ENCODE data around the gene FAM83C. TPM values are rescaled to one million over a fixed set of nuclear protein-coding genes. Genes with fewer than 3 reads are reported as not detected.
"Not testable (repeated sequence)": the region's sequence is repeated elsewhere in the genome, so short reads cannot be mapped to it uniquely, and the experiment has no call there.

Gene FAM83C
- total RNA-seq, 1 experiment from 2014 or later: not detected

DNA sequence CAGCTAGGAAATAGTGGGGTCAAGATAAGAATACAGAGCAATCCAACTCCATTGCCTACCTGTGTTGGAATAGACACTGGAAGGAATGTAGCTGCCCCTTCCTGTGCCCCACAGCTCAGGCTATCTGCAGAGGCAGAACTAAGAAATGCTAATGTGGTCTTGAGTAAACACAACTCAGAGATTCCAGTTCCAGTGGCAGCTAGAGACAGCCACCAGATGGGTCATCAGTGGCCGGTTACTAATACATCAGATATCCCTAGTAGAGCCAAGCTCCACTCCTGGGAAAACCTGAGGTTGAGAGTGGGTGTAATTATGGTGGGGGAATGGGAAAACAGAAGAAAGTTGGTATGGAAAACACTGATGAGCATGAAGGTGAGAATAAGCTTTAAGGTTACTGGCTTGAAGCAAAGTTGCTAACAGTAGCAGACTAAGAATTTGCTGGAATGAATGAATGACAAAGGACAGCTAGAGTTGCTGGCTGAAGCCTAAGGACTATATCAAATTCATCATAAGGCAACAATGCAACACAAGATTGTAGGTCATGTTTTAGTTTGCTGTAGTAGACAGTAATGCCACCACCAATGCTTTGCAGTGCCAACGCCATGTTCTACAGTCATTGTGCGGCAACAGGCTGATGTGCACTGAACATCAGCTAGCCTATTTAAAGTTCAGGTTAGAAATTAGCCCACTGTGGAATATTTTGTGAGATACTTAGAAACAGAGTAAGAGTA lies 28.3 kb upstream of the FAM83C start:
- no peak for DNase-seq (ENCODE audit: low read depth, low spot score)
- in situ Hi-C loops (cut with HindIII; ENCODE audit: low pct_unique_long_range_greater_than_20kb, low sequenced_read_pairs): no loop called here

DNA sequence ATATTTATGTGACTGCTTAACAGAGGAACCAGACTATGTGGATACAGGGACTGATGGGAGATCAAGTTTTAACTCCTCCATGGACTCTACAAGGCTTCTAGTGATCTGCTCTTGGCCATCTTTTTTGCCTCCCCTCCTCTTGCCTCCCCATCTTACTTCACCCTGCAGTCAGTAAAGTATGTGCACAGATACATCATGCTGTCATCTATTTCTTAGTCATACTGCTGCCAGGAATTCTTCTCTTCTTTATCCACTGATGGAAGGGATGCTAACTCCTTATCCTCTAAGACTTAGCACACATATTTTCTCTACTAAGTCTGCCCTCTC lies 27.6 kb upstream of the FAM83C start:
- in situ Hi-C loops (cut with HindIII; ENCODE audit: low pct_unique_long_range_greater_than_20kb, low sequenced_read_pairs): no loop called here
- no peak for DNase-seq (ENCODE audit: low read depth, low spot score)

DNA sequence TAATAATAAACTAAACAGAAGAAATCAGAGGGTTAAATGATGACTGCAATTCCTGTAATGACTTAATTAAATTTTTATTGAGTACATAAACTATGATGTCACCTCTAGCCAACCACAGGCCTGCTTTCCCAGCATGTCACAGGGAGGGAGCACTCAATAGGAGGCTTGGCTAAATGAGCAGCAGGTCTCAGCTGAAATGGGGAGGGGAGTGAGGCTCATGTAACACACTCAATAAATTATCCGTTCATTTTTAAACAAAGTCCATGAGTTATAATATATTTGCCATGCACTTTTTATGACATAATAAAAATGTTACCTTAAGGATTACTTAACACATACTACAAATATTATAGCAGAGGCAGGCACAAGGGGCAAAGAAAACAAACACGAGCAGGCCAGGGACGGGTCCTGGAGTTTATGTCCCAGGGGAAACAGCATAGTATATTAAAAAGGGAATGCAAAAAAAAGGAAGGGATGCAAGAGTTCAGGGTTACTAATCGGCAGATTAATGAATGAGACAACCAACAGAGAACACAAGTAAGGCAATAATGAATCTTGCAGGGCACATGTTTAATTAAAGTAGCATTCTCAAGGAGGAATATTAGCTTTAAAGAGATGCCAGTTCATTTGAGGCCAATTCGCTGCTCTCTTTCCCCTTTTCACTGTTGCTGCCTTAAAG lies 27.1 kb upstream of the FAM83C start:
- in situ Hi-C loops (cut with HindIII; ENCODE audit: low pct_unique_long_range_greater_than_20kb, low sequenced_read_pairs): no loop called here
- no peak for DNase-seq (ENCODE audit: low read depth, low spot score)

DNA sequence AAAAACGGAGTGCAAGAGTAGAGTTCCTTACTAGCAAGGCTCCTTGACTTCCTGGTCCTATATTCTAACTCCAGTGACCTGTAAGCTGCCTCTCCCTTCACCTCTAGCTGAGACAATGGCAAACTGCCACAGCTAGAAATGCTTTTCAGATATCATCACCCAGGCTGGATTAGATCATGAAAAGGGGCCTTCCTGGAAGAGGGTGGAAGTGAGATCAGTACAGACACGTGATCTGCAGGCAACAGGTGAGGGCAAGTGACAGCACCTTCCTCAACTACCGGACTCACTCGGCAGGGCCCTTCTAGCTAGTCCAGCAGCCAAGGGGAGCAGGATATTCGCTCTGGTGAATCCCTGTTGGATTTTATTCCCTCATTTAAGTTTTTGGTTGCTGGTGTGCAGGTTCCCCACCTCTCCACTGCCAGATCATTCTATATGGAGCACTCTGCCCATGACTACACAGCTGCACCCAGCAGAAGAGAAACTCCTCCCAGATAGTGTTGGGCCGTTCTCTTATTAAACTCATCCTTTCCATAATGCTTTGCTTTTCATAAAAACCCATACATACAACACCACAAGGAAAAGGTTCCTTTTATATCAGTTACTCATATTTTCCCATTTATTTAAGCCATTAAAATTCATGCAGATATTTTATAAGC lies 26.4 kb upstream of the FAM83C start:
- no peak for DNase-seq (ENCODE audit: low read depth, low spot score)
- in situ Hi-C loops (cut with HindIII; ENCODE audit: low pct_unique_long_range_greater_than_20kb, low sequenced_read_pairs): no loop called here

DNA sequence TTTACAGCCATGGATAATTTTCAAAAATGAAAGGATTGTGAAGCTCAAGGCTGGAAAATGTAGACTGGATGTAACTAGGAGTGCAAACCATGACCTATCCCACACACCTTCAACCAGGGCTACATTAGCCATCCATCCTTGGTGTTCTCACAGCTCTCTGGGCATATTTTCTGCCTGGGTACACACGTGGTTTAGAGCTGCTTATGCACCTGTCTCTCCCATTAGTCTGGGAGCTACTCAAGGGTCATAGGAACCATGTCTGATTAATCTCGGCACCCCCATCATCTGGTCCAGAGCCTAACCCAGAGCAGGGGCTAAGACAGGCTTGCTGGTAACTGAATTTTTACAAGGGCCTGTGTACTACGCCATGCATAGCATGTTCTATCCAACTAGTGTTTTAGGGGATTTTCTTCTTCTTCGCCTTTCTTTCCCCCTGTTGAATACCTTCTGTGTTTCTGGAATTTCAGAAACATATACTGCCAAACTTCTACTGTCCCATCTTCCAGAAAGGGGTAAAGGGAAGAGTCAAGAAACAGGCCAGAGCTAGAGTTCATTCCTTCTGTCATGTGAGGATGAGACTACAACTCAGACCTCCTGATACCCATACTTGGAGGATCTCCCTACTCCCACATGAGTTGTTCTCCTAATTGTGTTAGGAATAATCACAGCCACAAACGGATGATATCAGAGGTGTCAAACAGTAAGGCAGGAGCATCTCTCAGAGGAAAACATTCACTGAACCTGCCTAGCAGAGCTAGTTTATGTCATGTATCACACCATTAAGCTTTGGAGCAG lies 25.4 kb upstream of the FAM83C start:
- DNase-seq (ENCODE audit: low read depth, low spot score): no peak
- in situ Hi-C loops (cut with HindIII; ENCODE audit: low pct_unique_long_range_greater_than_20kb, low sequenced_read_pairs): no loop called here

DNA sequence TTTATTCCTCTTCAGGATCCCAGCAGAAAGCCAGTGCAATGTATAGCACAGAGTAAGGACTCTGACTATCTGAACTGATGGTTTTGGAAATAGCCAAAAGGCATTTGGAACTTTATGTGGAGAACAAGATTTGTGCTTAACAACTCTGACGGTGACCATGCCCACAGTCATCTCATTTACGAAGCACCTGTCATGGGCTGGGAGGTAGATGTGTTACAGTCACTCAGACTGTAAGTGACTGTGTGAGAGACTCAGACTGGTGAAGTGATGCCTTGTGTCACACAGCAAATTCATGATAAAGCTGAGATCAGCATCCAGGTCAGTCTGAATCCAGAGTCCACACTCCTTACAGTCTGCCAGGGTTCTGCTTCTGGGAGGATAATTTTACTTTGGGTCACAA lies 23.9 kb upstream of the FAM83C start:
- no peak for DNase-seq (ENCODE audit: low read depth, low spot score)
- in situ Hi-C loops (cut with HindIII; ENCODE audit: low pct_unique_long_range_greater_than_20kb, low sequenced_read_pairs): no loop called here

DNA sequence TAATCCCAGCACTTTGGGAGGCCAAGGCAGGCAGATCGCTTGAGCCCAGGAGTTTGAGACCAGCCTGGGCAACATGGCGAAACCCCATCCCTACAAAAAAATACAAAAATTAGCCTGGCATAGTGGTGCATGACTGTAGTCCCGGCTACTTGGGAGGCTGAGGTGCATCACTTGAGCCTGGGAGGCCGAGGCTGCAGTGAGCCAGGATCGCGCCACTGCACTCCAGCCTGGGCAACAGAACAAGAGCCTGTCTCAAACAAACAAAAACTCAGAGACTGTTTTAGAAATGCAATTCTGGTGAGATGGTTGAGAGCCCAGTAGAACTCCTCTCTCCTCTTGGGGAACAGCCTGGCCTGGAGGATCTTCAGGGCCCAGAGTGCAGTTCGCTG lies 23.4 kb upstream of the FAM83C start:
- DNase-seq (ENCODE audit: low read depth, low spot score); in situ Hi-C loops (cut with HindIII; ENCODE audit: low pct_unique_long_range_greater_than_20kb, low sequenced_read_pairs): not testable (repeated sequence)

DNA sequence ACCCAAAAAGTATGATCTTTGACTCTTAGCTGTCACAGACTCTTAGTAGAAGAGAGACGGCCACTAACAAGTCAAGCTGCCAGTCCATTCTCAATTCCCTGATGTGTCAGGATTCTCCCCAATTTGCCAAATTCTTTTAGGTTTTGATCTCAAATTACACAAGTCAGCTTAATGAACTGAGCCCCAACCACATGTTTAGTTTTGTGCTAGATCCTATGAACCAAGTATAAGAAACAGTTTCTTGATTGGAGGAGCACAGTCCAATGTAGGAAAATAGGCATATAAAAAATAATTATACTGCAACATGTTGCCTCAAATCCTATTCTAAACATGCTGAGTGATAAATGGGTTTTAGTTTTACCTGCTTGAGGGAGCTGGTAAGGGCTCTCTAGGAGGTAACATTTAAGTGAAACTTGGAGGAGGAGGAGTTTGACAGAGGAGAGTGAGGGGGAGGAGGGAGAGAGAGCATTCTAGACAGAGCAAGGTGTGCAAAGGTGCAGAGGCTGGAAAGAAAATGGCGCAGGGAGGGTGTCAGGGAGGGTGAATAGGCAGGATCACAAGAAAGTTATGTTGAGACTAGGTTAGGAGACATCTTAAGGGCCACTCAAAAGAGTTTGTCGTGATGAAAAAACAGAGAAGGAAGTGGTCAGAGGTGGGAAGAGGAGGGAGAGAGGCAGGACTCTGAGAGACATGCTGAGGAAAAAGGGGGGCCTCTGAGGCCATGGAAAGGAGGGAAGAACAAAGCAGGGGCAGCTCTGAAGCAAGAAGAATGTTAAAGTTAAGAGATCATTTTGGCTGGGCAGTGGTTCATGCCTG lies 22.8 kb upstream of the FAM83C start:
- in situ Hi-C loops (cut with HindIII; ENCODE audit: low pct_unique_long_range_greater_than_20kb, low sequenced_read_pairs): no loop called here
- no peak for DNase-seq (ENCODE audit: low read depth, low spot score)

DNA sequence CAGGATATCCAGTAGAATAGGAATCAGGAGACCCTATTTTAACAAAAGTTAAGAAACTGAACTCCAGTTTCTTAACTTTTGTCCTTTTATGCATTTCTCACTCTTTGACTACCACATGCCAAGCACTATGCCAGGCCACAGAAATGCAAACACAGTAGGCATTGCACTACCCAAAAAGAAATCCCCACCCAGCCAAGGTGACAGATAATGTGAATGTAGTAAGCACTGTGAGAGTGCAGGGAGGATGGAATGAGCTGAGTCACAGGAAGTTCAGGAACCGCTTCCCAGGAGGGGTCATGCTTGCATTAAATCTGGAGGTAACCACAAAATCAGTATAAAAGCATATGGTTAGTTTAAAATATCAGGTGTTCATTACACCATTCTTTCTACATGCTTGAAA lies 20.1 kb upstream of the FAM83C start:
- in situ Hi-C loops (cut with HindIII; ENCODE audit: low pct_unique_long_range_greater_than_20kb, low sequenced_read_pairs): no loop called here
- no peak for DNase-seq (ENCODE audit: low read depth, low spot score)

DNA sequence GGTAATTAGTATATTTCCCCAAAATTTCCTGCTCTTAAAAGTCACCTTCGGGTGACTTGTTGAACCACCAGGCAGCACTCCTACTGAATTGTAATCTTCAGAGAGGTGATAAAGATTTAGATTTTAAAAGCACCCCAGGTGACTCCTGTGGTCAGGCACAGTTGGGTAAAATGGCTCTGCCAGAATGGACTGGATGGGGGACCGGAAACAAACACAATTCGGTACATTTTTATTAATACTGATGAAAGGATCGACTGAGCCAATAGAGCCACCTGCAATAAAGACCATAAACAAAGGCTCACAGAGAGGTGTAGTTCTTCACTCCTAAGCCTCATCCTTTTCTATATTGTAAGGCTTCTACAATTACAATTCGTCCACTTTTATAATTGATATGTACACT lies 19.6 kb upstream of the FAM83C start:
- in situ Hi-C loops (cut with HindIII; ENCODE audit: low pct_unique_long_range_greater_than_20kb, low sequenced_read_pairs): no loop called here
- DNase-seq (ENCODE audit: low read depth, low spot score): no peak

DNA sequence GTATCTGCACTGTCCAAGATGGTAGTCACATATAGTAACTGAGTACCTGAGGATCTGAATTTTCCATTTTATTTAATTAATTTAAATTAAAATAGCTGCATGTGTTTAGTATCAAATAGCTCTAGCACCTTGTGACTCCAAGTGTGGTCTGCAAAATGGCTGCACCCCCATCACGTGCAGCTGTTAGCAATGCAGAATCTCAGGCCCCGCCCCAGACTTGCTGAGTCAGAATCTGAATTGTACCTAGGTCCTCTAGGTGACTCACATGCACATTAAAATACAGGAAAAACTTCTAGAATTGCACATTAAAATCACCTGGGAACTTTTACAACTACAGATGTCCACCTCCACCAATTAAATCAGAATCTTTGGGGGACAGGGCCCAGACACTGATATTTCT lies 19.2 kb upstream of the FAM83C start:
- in situ Hi-C loops (cut with HindIII; ENCODE audit: low pct_unique_long_range_greater_than_20kb, low sequenced_read_pairs): no loop called here
- no peak for DNase-seq (ENCODE audit: low read depth, low spot score)

DNA sequence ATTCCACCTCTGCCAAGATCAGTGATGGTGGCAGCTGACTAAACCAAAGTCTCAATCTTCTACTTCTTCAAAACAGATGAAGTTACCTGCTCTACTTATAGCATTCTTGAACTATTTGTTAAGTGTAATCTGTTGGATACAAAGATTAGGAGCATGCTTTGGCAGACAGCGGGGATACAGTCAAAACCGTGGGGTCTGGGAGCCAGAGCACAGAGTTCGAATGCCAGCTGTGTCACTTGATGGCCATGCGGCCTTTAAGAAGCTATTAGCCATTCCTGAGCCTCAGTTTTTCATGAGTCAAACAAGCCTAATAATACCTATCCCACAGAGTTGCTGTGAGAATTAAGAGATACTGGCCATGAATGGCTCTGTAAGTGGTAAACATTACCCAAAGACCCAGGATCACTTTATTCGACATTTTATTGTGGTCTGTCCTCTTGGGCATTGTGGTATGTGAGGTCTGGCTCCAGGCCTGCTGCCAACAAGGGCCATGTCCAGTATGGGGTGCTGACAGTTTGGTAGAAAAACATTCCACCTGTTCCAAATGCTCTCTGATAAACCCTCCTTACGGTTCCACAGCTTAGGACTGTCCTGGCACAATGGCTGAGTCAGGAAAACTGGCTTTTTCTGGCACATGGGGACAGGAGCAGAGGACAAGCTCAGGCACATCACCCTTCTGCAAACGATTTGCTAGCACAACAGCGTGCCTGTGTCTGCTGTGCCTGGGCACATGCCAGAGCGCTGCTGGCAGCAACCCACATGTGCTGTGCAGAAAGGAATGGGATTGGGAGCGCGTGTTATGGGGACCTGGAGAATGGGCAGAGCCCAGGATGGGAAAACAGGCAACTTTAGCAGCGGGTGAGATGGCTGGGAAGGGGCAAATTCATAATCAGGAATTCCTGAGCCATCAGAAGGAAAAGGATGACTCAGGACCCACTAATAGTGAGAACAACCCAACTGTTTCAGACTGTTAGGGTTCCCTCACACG lies 15.7 kb upstream of the FAM83C start:
- no peak for DNase-seq (ENCODE audit: low read depth, low spot score)
- in situ Hi-C loops (cut with HindIII; ENCODE audit: low pct_unique_long_range_greater_than_20kb, low sequenced_read_pairs): no loop called here

DNA sequence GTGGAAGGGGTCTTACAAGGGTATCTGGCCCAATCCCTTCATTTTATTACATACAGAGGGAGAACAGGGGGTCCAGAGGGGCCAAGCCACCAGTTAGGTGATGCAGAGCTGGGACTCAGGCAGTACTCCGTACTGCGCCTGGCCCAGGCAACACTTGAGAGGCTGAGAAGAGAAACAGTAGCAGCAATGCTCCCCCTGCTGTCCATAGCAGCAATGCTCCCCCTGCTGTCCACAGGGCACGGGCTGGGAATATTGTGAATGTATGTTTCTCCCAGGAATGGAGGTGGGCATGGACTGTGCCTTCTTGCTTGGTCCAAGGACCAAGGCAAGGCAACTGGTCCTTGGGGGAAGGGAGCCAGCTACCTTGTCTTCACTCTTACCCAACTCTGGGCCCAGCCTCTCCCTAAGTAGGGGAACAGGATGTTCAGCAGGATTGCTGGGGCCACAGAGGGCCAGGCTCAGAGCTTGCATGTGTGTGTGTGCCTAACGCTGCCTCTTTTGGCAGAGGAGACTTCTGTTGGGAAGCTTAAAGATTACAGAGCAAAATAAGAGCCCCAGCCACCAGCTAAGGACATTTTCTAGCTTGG lies 14.8 kb upstream of the FAM83C start:
- peak; percentile 90 for DNase-seq (ENCODE audit: low read depth, low spot score)
- in situ Hi-C loops (cut with HindIII; ENCODE audit: low pct_unique_long_range_greater_than_20kb, low sequenced_read_pairs): no loop called here

DNA sequence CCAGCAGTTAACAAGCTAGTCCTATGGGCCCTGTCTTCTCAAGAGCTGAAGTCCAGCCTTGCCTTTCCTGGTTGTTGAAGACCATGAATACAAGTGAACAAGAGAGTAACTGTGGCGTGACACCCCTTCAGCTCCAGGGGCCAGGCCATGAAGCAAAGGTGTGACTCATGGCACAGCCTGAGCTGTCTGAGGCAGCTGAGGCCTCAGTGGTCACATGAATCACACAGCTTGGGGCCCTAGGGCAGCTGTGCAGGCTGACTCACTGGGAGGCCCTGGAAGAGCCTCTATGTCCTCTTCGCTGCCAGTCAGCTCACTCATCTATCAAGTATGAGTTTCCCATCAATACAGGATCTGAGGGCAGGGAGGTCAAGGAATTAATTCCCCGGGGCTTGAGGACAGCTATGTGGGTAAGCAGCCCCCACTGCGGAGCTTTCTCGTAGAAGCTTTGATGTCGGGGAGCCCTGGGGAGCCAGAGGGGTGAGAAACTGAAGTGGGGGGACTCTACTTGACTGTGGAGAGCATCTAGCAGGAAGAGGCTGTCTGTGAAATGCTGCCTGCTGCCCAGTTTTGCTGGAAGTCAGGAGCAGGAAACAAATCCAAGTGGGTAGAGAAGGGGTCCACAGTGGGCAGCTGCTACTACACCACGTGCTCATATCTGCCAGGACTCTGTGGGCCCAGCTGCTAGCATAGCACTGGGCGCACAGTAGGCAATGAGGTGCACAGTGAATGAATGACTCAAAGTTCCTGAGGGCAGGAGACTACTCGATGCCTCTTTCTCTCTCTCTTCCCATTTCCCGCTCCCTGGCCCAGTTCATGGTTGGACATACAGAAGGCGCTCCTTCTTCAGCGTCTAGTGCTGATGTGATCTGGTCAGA lies 13.7 kb upstream of the FAM83C start:
- DNase-seq (ENCODE audit: low read depth, low spot score): peak; percentile 97
- in situ Hi-C loops (cut with HindIII; ENCODE audit: low pct_unique_long_range_greater_than_20kb, low sequenced_read_pairs): no loop called here

DNA sequence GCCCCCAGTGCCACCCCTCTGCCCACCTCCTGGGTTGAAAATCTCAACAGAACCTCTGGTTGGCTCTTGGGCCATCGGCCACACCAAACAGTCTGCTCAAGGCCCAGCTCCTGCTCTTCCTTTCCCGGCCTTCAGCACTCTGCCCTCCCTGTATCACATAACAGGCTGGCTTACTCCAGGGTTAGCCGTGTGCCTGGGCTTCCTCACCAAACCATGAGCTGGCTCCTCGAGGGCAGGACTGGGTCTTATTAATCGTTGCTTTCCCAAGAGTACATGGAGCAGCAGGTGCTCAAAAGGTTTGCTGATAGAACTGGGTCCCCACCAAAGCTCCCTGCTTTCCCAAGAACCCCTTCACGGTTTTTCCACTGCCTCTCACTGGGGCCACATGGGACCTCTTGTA lies 12.7 kb upstream of the FAM83C start:
- in situ Hi-C loops (cut with HindIII; ENCODE audit: low pct_unique_long_range_greater_than_20kb, low sequenced_read_pairs): no loop called here
- no peak for DNase-seq (ENCODE audit: low read depth, low spot score)

Measured in SK-MEL-5 (cell line).